Measurements from ENCODE around the gene LRRC75B.
"Not testable (repeated sequence)": the region's sequence is repeated elsewhere in the genome, so short reads cannot be mapped to it uniquely, and the experiment has no call there.

LRRC75B gene

GRCh38 chr22:24592851-24593558 lies at the start of gene LRRC75B:
LRRC75B (minus strand) TSS chr22:24593073; CDS start chr22:24593039, 34 bp downstream.
- DNase-seq: peak; percentile 97

GRCh38 chr22:24642307-24642706 lies 49.4 kb upstream of the LRRC75B start:
- DNase-seq: not testable (repeated sequence)

GRCh38 chr22:24636513-24636912 lies 43.6 kb upstream of the LRRC75B start:
- not testable (repeated sequence) for DNase-seq

- DNase-seq: not testable (repeated sequence)
These were observed 42.0 kb upstream of the LRRC75B start for GRCh38 chr22:24634776-24635389.

- DNase-seq: not testable (repeated sequence)
These were observed 40.6 kb upstream of the LRRC75B start for GRCh38 chr22:24633231-24634023.

- DNase-seq: not testable (repeated sequence)
These were observed 39.8 kb upstream of the LRRC75B start for GRCh38 chr22:24632642-24633041.

GRCh38 chr22:24631430-24632122 lies 38.7 kb upstream of the LRRC75B start:
- peak; percentile 71 for DNase-seq

- not testable (repeated sequence) for DNase-seq
These were observed 38.0 kb upstream of the LRRC75B start for GRCh38 chr22:24630812-24631427.

- not testable (repeated sequence) for DNase-seq
These were observed 36.2 kb upstream of the LRRC75B start for GRCh38 chr22:24629069-24629468.

- DNase-seq: not testable (repeated sequence)
These were observed 35.0 kb upstream of the LRRC75B start for GRCh38 chr22:24627911-24628310.

- DNase-seq: not testable (repeated sequence)
These were observed 29.7 kb upstream of the LRRC75B start for GRCh38 chr22:24622596-24622995.

- DNase-seq: not testable (repeated sequence)
These were observed 28.4 kb upstream of the LRRC75B start for GRCh38 chr22:24621244-24621643.

- DNase-seq: not testable (repeated sequence)
These were observed 21.9 kb upstream of the LRRC75B start for GRCh38 chr22:24614794-24615193.

GRCh38 chr22:24609888-24610287 lies 17.0 kb upstream of the LRRC75B start:
- DNase-seq: not testable (repeated sequence)

GRCh38 chr22:24608327-24608726 lies 15.5 kb upstream of the LRRC75B start:
- DNase-seq: peak; percentile 40

- peak; percentile 61 for DNase-seq
These were observed 14.6 kb upstream of the LRRC75B start for GRCh38 chr22:24607429-24607983.

GRCh38 chr22:24606340-24606739 lies 13.5 kb upstream of the LRRC75B start:
- peak; percentile 80 for DNase-seq

- DNase-seq: peak; percentile 92
These were observed 11.1 kb upstream of the LRRC75B start for GRCh38 chr22:24603770-24604629.

GRCh38 chr22:24602847-24603769 lies 10.2 kb upstream of the LRRC75B start, which contains the start of gene GGT1:
GGT1 (plus strand) TSS chr22:24603193; CDS start chr22:24611082, 7,889 bp downstream.
- DNase-seq: peak; percentile 83
